Osteoblast (primary cell): ENCODE results near the gene DICER1. TPM values are rescaled to one million over a fixed set of nuclear protein-coding genes. Genes with fewer than 3 reads are reported as not detected.
"Not testable (repeated sequence)": the region's sequence is repeated elsewhere in the genome, so short reads cannot be mapped to it uniquely, and the experiment has no call there.

Source experiments
- DNase-seq: peaks from one replicate; pipeline ENCODE4 v3.0.0; 2011; ENCODE audit warnings: low spot score, mixed read lengths; ENCODE audit not compliant: insufficient read length; ENCODE audit errors: missing footprints
- H2AFZ ChIP-seq: 2 replicates; pipeline ENCODE4 v1.6.0; 2011; ENCODE audit warnings: mild to moderate bottlenecking, low read length
- H3K27ac ChIP-seq: 2 replicates; pipeline ENCODE4 v1.5.1; 2011; ENCODE audit warnings: mild to moderate bottlenecking, low read depth, low read length, moderate library complexity
- H3K27me3 ChIP-seq: 2 replicates; pipeline ENCODE4 v1.6.0; 2012; ENCODE audit warnings: mild to moderate bottlenecking, control low read depth, inconsistent platforms, low read length, moderate library complexity; ENCODE audit not compliant: insufficient read depth
- H3K36me3 ChIP-seq: 2 replicates; pipeline ENCODE4 v1.5.1; 2011; ENCODE audit warnings: mild to moderate bottlenecking, low read length, control low read depth, moderate library complexity; ENCODE audit not compliant: insufficient read depth
- H3K4me1 ChIP-seq: 2 replicates; pipeline ENCODE4 v1.5.1; 2011; ENCODE audit warnings: mild to moderate bottlenecking, low read length, control low read depth, moderate library complexity; ENCODE audit not compliant: insufficient read depth
- H3K4me2 ChIP-seq: 2 replicates; pipeline ENCODE4 v1.6.0; 2011; ENCODE audit warnings: mild to moderate bottlenecking, low read length; ENCODE audit not compliant: insufficient read depth
- H3K4me3 ChIP-seq: fragments of 200-600 bp; sonication (generic); 3 replicates; pipeline ENCODE4 v1.5.1; 2012; ENCODE audit warnings: mild to moderate bottlenecking, low read length, inconsistent platforms; ENCODE audit not compliant: insufficient read depth
- H3K79me2 ChIP-seq: 2 replicates; pipeline ENCODE4 v1.6.0; 2012; ENCODE audit warnings: mild to moderate bottlenecking, low read length, control low read depth, inconsistent platforms; ENCODE audit not compliant: insufficient read depth
- H3K9me3 ChIP-seq: 2 replicates; pipeline ENCODE4 v1.5.1; 2011; ENCODE audit warnings: low read depth, low read length, control low read depth
- H4K20me1 ChIP-seq: 2 replicates; pipeline ENCODE4 v1.6.0; 2012; ENCODE audit warnings: mild to moderate bottlenecking, low read length, control low read depth; ENCODE audit not compliant: insufficient read depth
- total RNA-seq: library from RNA; depleted of rRNA; stranded (reverse); fragments of >200 nt; gene quantifications from 2 replicates; pipeline ENCODE4 v1.2.3, GENCODE V29; 2012
- TF ChIP-seq, protein P1 (sequence below): IDR thresholded peaks from 2 replicates; pipeline ENCODE4 v1.5.1; 2011; ENCODE audit warnings: mild to moderate bottlenecking, low read depth, low read length, moderate library complexity; ENCODE audit errors: extremely low read depth

Gene DICER1
- total RNA-seq, 1 donor: 53.6 TPM

- Histone ChIP-seq H3K4me1 (peaks cover 16% of the 10 kb centered on the region), H3K79me2 (peaks cover 94% of the 10 kb centered on the region), H4K20me1 (peaks cover 45% of the 10 kb centered on the region), H2AFZ (no peak overlapping the region), H3K9me3 (no peaks in the 10 kb centered on the region), H3K36me3 (no peaks in the 10 kb centered on the region), H3K4me3 (no peak overlapping the region), H3K4me2 (no peak overlapping the region), H3K27ac (no peak overlapping the region), H3K27me3 (no peaks in the 10 kb centered on the region)
- TF ChIP-seq, protein P1, sequence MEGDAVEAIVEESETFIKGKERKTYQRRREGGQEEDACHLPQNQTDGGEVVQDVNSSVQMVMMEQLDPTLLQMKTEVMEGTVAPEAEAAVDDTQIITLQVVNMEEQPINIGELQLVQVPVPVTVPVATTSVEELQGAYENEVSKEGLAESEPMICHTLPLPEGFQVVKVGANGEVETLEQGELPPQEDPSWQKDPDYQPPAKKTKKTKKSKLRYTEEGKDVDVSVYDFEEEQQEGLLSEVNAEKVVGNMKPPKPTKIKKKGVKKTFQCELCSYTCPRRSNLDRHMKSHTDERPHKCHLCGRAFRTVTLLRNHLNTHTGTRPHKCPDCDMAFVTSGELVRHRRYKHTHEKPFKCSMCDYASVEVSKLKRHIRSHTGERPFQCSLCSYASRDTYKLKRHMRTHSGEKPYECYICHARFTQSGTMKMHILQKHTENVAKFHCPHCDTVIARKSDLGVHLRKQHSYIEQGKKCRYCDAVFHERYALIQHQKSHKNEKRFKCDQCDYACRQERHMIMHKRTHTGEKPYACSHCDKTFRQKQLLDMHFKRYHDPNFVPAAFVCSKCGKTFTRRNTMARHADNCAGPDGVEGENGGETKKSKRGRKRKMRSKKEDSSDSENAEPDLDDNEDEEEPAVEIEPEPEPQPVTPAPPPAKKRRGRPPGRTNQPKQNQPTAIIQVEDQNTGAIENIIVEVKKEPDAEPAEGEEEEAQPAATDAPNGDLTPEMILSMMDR: no peak
- no peak for DNase-seq
These were observed 18.5 kb downstream of the DICER1 start for GRCh38 chr14:95138876-95139275.

GRCh38 chr14:95138455-95138854 is 18.9 kb downstream of the DICER1 start:
- not testable (repeated sequence) for H3K4me2 ChIP-seq, H3K27me3 ChIP-seq, H2AFZ ChIP-seq, H3K4me3 ChIP-seq, H3K27ac ChIP-seq, DNase-seq, H3K36me3 ChIP-seq, H3K9me3 ChIP-seq
- H4K20me1 ChIP-seq: peaks cover 45% of the 10 kb centered on the region
- peaks cover 17% of the 10 kb centered on the region for H3K4me1 ChIP-seq
- peaks cover 90% of the 10 kb centered on the region for H3K79me2 ChIP-seq

- no peaks in the 10 kb centered on the region for H3K27me3 ChIP-seq
- no peak overlapping the region for H3K27ac ChIP-seq
- H3K79me2 ChIP-seq: peaks cover 90% of the 10 kb centered on the region
- TF ChIP-seq, protein P1: no peak
- H3K4me1 ChIP-seq: peaks cover 20% of the 10 kb centered on the region
- no peak for DNase-seq
- H3K4me2 ChIP-seq: no peak overlapping the region
- H3K9me3 ChIP-seq: no peaks in the 10 kb centered on the region
- no peak overlapping the region for H3K4me3 ChIP-seq
- H4K20me1 ChIP-seq: peaks cover 50% of the 10 kb centered on the region
- no peaks in the 10 kb centered on the region for H3K36me3 ChIP-seq
- no peak overlapping the region for H2AFZ ChIP-seq
These were observed 19.5 kb downstream of the DICER1 start for GRCh38 chr14:95137804-95138167.

DNA sequence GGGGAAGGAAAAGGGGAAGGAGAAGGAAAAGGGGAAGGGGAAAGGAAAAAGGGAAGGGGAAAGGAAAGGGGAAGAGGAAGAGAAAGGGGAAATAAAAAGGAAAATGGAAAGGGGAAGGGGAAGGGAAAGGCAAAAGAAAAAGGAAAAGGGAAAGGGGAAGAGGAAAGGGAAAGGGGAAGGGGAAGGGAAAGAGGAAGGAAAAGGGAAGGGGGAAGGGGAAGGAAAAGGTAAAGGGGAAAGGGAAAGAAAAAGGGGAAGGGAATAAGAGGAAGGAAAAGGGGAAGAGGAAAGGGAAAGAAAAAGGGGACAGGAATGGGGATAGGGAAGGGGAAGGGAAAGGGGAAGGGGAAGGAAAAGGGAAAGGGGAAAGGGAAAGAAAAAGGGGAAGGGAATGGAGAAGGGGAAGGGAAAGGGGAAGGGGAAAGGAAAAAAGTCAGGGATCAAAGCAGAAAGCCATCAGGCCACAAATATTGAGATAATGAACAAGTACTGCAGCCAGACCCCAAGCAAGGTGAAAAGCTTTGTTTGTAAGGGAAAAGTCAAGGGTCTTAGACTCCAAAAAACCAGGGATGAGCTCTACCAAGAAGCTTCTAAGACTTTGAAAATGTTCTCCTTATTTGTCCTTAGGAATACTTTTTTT is 20.0 kb downstream of the DICER1 start:
- H3K36me3 ChIP-seq: no peaks in the 10 kb centered on the region

More for the DNA sequence above, 20.0 kb downstream of the DICER1 start:
- peaks cover 48% of the 10 kb centered on the region for H4K20me1 ChIP-seq
- no peak for DNase-seq
- H3K79me2 ChIP-seq: peaks cover 87% of the 10 kb centered on the region
- H3K27me3 ChIP-seq: no peaks in the 10 kb centered on the region
- TF ChIP-seq, protein P1: no peak
- peaks cover 20% of the 10 kb centered on the region for H3K4me1 ChIP-seq
- H3K9me3 ChIP-seq: no peaks in the 10 kb centered on the region
- H3K4me2 ChIP-seq: no peak overlapping the region
- H3K4me3 ChIP-seq: no peak overlapping the region
- H3K27ac ChIP-seq: no peak overlapping the region
- H2AFZ ChIP-seq: no peak overlapping the region
